CD14-positive monocyte (primary cell): ENCODE results near the gene TFPI. TPM values are rescaled to one million over a fixed set of nuclear protein-coding genes. Genes with fewer than 3 reads are reported as not detected.

Source experiments
- DNase-seq, 3 donors: peaks; one replicate each; pipeline ENCODE4 v3.0.0-alpha.2; 2011 to 2022
- H2AFZ ChIP-seq: 2 replicates; pipeline ENCODE4 v1.6.0; 2012; ENCODE audit warnings: mild to moderate bottlenecking, low read depth, low read length, inconsistent platforms; ENCODE audit not compliant: insufficient read depth, poor library complexity, severe bottlenecking
- H3K27ac ChIP-seq, 2 donors: 1 replicate in 1 of 2; 2 replicates in 1 of 2; pipeline ENCODE4 v1.5.1; 2012 to 2013; ENCODE audit warnings: low read length in 2 of 2, control low read depth in 1 of 2, inconsistent platforms in 1 of 2, low read depth in 1 of 2, mild to moderate bottlenecking in 1 of 2
- H3K27me3 ChIP-seq, 2 donors: one replicate each; pipeline versions ENCODE4 v1.6.0 to v1.6.1; 2011 to 2013; ENCODE audit warnings: low read length in 2 of 2; ENCODE audit not compliant: control insufficient read depth in 2 of 2, insufficient read depth in 2 of 2
- H3K36me3 ChIP-seq, 2 donors: replicated peaks in 1 of 2; 1 replicate in 1 of 2; 2 replicates in 1 of 2; pipeline versions ENCODE4 v1.5.1 to v1.6.1; 2012 to 2013; ENCODE audit warnings: low read length in 2 of 2, control low read depth in 1 of 2, inconsistent platforms in 1 of 2, mild to moderate bottlenecking in 1 of 2; ENCODE audit not compliant: insufficient read depth in 2 of 2, control insufficient read depth in 1 of 2
- H3K4me1 ChIP-seq, 2 donors: 1 replicate in 1 of 2; 2 replicates in 1 of 2; pipeline versions ENCODE4 v1.5.1 to v1.6.1; 2012 to 2013; ENCODE audit warnings: low read length in 2 of 2, control low read depth in 1 of 2, inconsistent platforms in 1 of 2, mild to moderate bottlenecking in 1 of 2, moderate library complexity in 1 of 2; ENCODE audit not compliant: insufficient read depth in 2 of 2, control insufficient read depth in 1 of 2
- H3K4me2 ChIP-seq: replicated peaks from 2 replicates; pipeline ENCODE3; 2012; ENCODE audit warnings: low read length, moderate library complexity, mild to moderate bottlenecking; ENCODE audit not compliant: poor library complexity, severe bottlenecking; ENCODE audit errors: extremely low read depth
- H3K4me3 ChIP-seq, 3 experiments: fragments of 200-600 bp in 1 of 3; sonication (generic) in 1 of 3; replicated peaks in 1 of 3; 1 replicate in 2 of 3; 2 replicates in 1 of 3; pipeline ENCODE4 v1.5.1; 2011 to 2013; ENCODE audit warnings: low read length in 3 of 3, mild to moderate bottlenecking in 3 of 3, control low read depth in 2 of 3, low read depth in 2 of 3, inconsistent platforms in 1 of 3, moderate library complexity in 1 of 3
- H3K79me2 ChIP-seq: 2 replicates; pipeline ENCODE4 v1.6.0; 2012; ENCODE audit warnings: mild to moderate bottlenecking, control low read depth, inconsistent platforms, low read length, moderate library complexity; ENCODE audit not compliant: insufficient read depth
- H3K9ac ChIP-seq: 2 replicates; pipeline ENCODE4 v1.6.0; 2017; ENCODE audit warnings: low read length, mild to moderate bottlenecking; ENCODE audit not compliant: insufficient read depth, poor library complexity, severe bottlenecking
- H3K9me3 ChIP-seq, 2 donors: replicated peaks in 1 of 2; 1 replicate in 1 of 2; 2 replicates in 1 of 2; pipeline versions ENCODE4 v1.5.1 to v1.6.1; 2012 to 2013; ENCODE audit warnings: low read length in 2 of 2, control low read depth in 1 of 2; ENCODE audit not compliant: control insufficient read depth in 1 of 2, insufficient read depth in 1 of 2
- H4K20me1 ChIP-seq: 2 replicates; pipeline ENCODE4 v1.6.0; 2012; ENCODE audit warnings: mild to moderate bottlenecking, low read length, control low read depth, moderate library complexity; ENCODE audit not compliant: insufficient read depth
- H3K27ac Mint-ChIP-seq, 7 donors: one replicate each; pipeline ENCODE4 v1.8.0; 2020; ENCODE audit warnings: mild to moderate bottlenecking in 7 of 7, mixed read lengths in 7 of 7, moderate library complexity in 6 of 7, inconsistent platforms in 2 of 7
- H3K27me3 Mint-ChIP-seq, 3 donors: one replicate each; pipeline ENCODE4 v1.8.0; 2021 to 2022; ENCODE audit warnings: low read depth in 3 of 3, mild to moderate bottlenecking in 3 of 3, mixed read lengths in 3 of 3, moderate library complexity in 3 of 3, inconsistent platforms in 1 of 3
- H3K36me3 Mint-ChIP-seq, 2 donors: one replicate each; pipeline ENCODE4 v1.8.0; 2020; ENCODE audit warnings: mixed read lengths in 2 of 2, inconsistent platforms in 1 of 2, mild to moderate bottlenecking in 1 of 2
- H3K4me1 Mint-ChIP-seq: one replicate; pipeline ENCODE4 v1.8.0; 2020; ENCODE audit warnings: mild to moderate bottlenecking, mixed read lengths
- H3K4me3 Mint-ChIP-seq, 2 donors: one replicate each; pipeline ENCODE4 v1.8.0; 2020; ENCODE audit warnings: mild to moderate bottlenecking in 2 of 2, mixed read lengths in 2 of 2, moderate library complexity in 1 of 2
- H3K9me3 Mint-ChIP-seq, 7 donors: one replicate each; pipeline ENCODE4 v1.8.0; 2020 to 2022; ENCODE audit warnings: mixed read lengths in 7 of 7, mild to moderate bottlenecking in 6 of 7, moderate library complexity in 6 of 7, inconsistent platforms in 2 of 7
- WGBS: methylation state at CpG from one replicate; pipeline ENCODE4 v1.1.5; 2013; ENCODE audit warnings: missing lambda C conversion rate; ENCODE audit not compliant: insufficient coverage; 5-methylcytosine and 5-hydroxymethylcytosine counted together
- intact Hi-C, 2 donors: fragments of 100-400 bp; cut with micrococcal nuclease; formaldehyde crosslinking; loops; one replicate each; pipeline versions ENCODE4 v1.15.0 to v1.15.1; 2023
- polyA plus RNA-seq, 3 donors: library from polyadenylated mRNA; depleted of rRNA in 1 of 3; unstranded in 2 of 3; stranded (reverse) in 1 of 3; fragments of 300-500 nt in 2 of 3; fragments of >200 nt in 1 of 3; fragmentation: Illumina TruSeq in 2 of 3; gene quantifications; 1 replicate in 2 of 3; 2 replicates in 1 of 3; pipeline ENCODE4 v1.2.3, GENCODE V29; 2012 to 2021
- TF ChIP-seq, protein P1 (sequence below): fragments of 200-600 bp; IDR thresholded peaks from one replicate; pipeline ENCODE4 v1.8.0; 2022; ENCODE audit warnings: antibody characterized with exemption, mild to moderate bottlenecking

Gene TFPI
- polyA plus RNA-seq, 3 donors, result 0.46 TPM; not detected in 2

DNA sequence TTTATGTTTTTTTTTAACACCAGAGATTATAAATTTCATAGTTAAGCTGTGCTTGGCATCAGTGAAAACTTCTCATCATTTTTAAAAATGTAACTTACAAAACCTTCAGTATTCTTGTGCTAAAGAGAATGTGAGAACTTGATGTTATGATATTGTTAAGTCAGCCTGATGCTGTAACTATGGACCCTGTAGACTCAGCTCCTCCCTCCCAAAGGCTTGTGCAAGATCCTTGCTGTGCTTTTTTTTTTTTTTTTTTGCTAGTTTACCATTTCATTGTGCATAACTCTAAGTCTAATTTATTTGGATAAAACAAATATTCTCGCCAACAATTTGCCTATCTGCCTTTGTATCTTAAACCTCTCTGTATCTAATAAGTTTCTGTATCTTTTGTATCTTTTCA lies 12.9 kb upstream of the TFPI start:
- H3K4me1 ChIP-seq, result no peaks in the 10 kb centered on the region
- WGBS, result no CpG with 5 or more reads among the region's 1 CpG
- no peak for DNase-seq
- H3K79me2 ChIP-seq, result no peaks in the 10 kb centered on the region
- peaks cover 0 to 1% (median 0%) of the 10 kb centered on the region in 3 donors for H3K27me3 Mint-ChIP-seq
- intact Hi-C loops, result no loop called here
- H3K27ac Mint-ChIP-seq, result no peak overlapping the region
- H2AFZ ChIP-seq, result no peak overlapping the region
- no peak overlapping the region for H3K4me3 ChIP-seq
- TF ChIP-seq, protein P1, sequence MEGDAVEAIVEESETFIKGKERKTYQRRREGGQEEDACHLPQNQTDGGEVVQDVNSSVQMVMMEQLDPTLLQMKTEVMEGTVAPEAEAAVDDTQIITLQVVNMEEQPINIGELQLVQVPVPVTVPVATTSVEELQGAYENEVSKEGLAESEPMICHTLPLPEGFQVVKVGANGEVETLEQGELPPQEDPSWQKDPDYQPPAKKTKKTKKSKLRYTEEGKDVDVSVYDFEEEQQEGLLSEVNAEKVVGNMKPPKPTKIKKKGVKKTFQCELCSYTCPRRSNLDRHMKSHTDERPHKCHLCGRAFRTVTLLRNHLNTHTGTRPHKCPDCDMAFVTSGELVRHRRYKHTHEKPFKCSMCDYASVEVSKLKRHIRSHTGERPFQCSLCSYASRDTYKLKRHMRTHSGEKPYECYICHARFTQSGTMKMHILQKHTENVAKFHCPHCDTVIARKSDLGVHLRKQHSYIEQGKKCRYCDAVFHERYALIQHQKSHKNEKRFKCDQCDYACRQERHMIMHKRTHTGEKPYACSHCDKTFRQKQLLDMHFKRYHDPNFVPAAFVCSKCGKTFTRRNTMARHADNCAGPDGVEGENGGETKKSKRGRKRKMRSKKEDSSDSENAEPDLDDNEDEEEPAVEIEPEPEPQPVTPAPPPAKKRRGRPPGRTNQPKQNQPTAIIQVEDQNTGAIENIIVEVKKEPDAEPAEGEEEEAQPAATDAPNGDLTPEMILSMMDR, result no peak
- no peak overlapping the region for H3K9ac ChIP-seq
- H3K27me3 ChIP-seq, result no peaks in the 10 kb centered on the region
- H3K36me3 ChIP-seq, result no peaks in the 10 kb centered on the region
- H3K9me3 Mint-ChIP-seq, result peaks cover 0 to 9% (median 5%) of the 10 kb centered on the region in 7 donors
- no peak overlapping the region for H3K27ac ChIP-seq
- H3K4me3 Mint-ChIP-seq, result no peak overlapping the region
- H3K36me3 Mint-ChIP-seq, result no peaks in the 10 kb centered on the region
- no peaks in the 10 kb centered on the region for H3K4me1 Mint-ChIP-seq
- H3K4me2 ChIP-seq, result no peak overlapping the region
- H3K9me3 ChIP-seq, result no peaks in the 10 kb centered on the region
- H4K20me1 ChIP-seq, result no peaks in the 10 kb centered on the region

- TF ChIP-seq, protein P1, result no peak
- Mint-ChIP-seq H3K27ac (no peak overlapping the region), H3K9me3 (peaks cover 0 to 7% (median 3%) of the 10 kb centered on the region in 7 donors), H3K4me3 (no peak overlapping the region), H3K4me1 (no peaks in the 10 kb centered on the region), H3K27me3 (peaks cover 0 to 1% (median 0%) of the 10 kb centered on the region in 3 donors), H3K36me3 (no peaks in the 10 kb centered on the region)
- no peaks in the 10 kb centered on the region for H3K9me3 ChIP-seq
- H3K79me2 ChIP-seq, result no peaks in the 10 kb centered on the region
- intact Hi-C loops, result no loop called here
- no peak for DNase-seq
- H3K4me1 ChIP-seq, result no peaks in the 10 kb centered on the region
- no peak overlapping the region for H3K27ac ChIP-seq
- no peaks in the 10 kb centered on the region for H4K20me1 ChIP-seq
- H3K9ac ChIP-seq, result no peak overlapping the region
- H3K4me2 ChIP-seq, result no peak overlapping the region
- H3K36me3 ChIP-seq, result no peaks in the 10 kb centered on the region
- no peaks in the 10 kb centered on the region for H3K27me3 ChIP-seq
- no peak overlapping the region for H3K4me3 ChIP-seq
- H2AFZ ChIP-seq, result no peak overlapping the region
- no CpG with 5 or more reads among the region's 1 CpG for WGBS
These were observed 12.5 kb upstream of the TFPI start for GRCh38 chr2:187566712-187567111.
